Activated T-cell treated with anti-CD3 and anti-CD28 coated beads, Interleukin-2, amount 50 U/mL, for 48 hours (primary cell): Measurements from ENCODE around the gene UBE2H.
"Not testable (repeated sequence)": the region's sequence is repeated elsewhere in the genome, so short reads cannot be mapped to it uniquely, and the experiment has no call there.

Source experiments
- DNase-seq, 2 experiments: peaks; one replicate each; pipeline ENCODE4 v3.0.0-alpha.2; 2020

UBE2H gene

GRCh38 chr7:129907122-129907736 lies 45.5 kb downstream of the UBE2H start:
- DNase-seq: no peak

GRCh38 chr7:129906700-129907099 lies 46.1 kb downstream of the UBE2H start:
- DNase-seq: no peak

- DNase-seq: no peak
These were observed 48.8 kb downstream of the UBE2H start for GRCh38 chr7:129903935-129904334.

GRCh38 chr7:129902788-129903422 lies 49.9 kb downstream of the UBE2H start:
- DNase-seq: no peak

GRCh38 chr7:129898502-129899160 lies 54.1 kb downstream of the UBE2H start:
- DNase-seq: no peak

GRCh38 chr7:129898007-129898406 lies 54.8 kb downstream of the UBE2H start:
- DNase-seq: no peak

GRCh38 chr7:129896568-129897382 lies 56.0 kb downstream of the UBE2H start:
- no peak for DNase-seq

- DNase-seq: not testable (repeated sequence)
These were observed 58.6 kb downstream of the UBE2H start for GRCh38 chr7:129894184-129894583.

- DNase-seq: no peak
These were observed 62.7 kb downstream of the UBE2H start for GRCh38 chr7:129890090-129890489.

GRCh38 chr7:129889133-129889844 lies 63.5 kb downstream of the UBE2H start:
- no peak for DNase-seq

GRCh38 chr7:129887865-129888264 lies 64.9 kb downstream of the UBE2H start:
- DNase-seq: no peak

GRCh38 chr7:129886818-129887186 lies 66.0 kb downstream of the UBE2H start:
- DNase-seq: no peak

- DNase-seq: no peak
These were observed 66.5 kb downstream of the UBE2H start for GRCh38 chr7:129886167-129886817.

GRCh38 chr7:129884495-129884894 lies 68.3 kb downstream of the UBE2H start:
- DNase-seq: no peak

- no peak for DNase-seq
These were observed 69.6 kb downstream of the UBE2H start for GRCh38 chr7:129883151-129883550.

GRCh38 chr7:129882531-129882930 lies 70.2 kb downstream of the UBE2H start:
- DNase-seq: no peak

- DNase-seq: no peak
These were observed 75.5 kb downstream of the UBE2H start for GRCh38 chr7:129877146-129877792.

- DNase-seq: no peak
These were observed 76.9 kb downstream of the UBE2H start for GRCh38 chr7:129875745-129876411.

- DNase-seq: no peak
These were observed 77.6 kb downstream of the UBE2H start for GRCh38 chr7:129875160-129875559.

GRCh38 chr7:129874722-129875121 lies 78.0 kb downstream of the UBE2H start:
- no peak for DNase-seq

- peak; percentile 32 to 43 for DNase-seq
These were observed 80.7 kb downstream of the UBE2H start for GRCh38 chr7:129872054-129872453.
